ENCODE results near the gene ZNF616.

ZNF616 gene
- 6.6 to 28.2 (median 17.6) reads per million in 3 experiments for total RNA-seq

DNA sequence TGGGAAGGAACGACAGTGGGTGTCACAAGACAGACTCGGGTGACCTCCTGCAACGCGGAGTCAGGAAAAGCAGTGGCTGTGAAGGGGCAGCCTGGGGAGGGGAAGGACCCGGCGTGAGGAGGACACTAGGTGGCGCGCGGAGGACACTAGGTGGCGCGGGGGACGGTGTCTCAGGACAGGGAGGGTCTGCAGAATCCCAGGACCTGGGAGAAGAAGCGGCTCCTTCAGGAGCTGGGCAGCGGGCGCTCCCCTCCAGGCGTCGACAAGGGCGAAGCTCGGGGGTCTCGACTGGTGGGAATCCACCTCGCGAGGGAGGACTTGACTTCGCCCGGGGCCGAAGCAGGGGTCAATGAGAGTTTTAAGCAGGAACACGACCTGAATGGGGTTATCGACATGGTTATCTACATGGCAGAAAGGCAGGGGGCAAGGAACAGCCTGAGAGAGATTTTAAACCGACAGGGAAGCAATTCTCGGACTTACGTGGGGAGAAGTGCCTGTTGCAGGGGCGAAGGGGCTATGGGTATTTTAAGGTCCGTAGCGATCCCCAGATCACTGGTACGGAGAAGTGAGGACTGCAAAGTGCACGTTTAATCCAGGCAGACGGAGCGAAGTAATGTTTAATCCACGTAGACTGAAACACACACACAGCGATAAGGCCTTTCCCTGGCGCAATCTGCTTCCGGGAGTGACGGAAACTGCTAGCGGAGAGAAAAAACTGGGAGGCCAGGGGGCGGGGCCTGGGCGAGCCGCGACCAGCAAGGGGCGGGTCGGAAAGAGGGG, at the start of gene ZNF616:
Gene ZNF616, minus strand, starts transcription at position 687 of the 780 bp plus-strand sequence. CDS start 9,426 bp downstream, outside the sequence.
- peak; percentile 96 for DNase-seq

GRCh38 chr19:52188822-52189734, 49.3 kb upstream of the ZNF616 start:
- no peak for DNase-seq

GRCh38 chr19:52187407-52187806, 47.7 kb upstream of the ZNF616 start:
- no peak for DNase-seq

GRCh38 chr19:52176574-52176973, 36.8 kb upstream of the ZNF616 start:
- no peak for DNase-seq

DNA sequence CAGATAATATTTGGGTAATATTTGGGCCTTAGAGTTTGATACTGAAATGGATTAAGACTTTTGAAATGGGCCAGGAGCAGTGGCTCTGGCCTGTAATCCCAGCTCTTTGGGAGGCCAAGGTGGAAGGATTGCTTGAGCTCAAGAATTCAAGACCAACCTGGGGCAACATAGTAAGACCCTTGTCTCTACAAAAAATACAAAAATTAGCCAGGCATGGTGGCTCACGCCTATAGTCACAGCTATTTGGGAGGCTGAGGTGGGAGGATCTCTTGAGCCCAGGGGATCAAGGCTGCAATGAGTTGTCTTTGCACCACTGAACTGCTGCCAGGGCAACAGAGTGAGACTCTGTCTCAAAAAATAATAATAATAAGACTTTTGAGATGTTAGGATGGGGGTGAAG, 32.6 kb upstream of the ZNF616 start:
- DNase-seq: no peak

DNA sequence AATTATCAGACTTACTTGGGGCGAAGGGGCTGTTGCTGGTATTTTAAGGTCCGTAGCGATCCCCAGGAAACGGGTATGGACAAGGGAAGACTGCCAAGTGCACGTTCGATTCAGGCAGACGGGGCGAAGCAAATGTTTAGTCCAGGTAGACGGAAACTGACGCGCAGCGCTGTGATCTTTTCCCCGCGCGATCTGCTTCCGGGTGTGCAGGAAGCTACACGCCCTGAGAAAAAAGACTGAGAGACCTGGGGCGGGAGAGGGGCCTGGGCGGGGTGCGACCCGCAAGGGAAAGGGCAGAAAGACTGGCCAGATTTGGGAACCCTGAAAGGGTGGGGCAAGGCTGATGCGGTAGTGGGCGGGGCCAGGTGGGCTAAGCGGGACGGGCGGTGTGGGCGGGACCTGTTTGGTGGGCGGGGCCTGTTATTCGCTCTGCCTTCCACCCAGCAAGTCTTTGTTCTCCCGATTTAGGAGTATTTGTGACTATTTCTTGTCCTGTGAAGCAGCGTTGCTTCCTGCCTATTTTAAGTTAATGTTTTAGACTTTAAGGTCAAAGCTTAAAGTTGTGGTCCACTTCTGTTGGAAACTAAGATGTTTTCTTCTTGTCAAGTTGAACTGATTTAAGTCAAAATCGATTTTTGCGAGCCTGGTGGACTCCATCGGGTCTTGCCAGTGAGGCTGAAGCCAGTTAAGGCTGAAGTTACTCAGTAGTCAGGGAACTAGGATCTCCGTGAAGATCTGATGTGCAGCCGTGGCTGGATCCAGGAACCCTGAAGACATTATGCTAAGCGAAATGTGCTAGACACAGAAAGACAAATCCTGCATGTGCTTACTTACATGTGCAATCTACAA, 31.8 kb upstream of the ZNF616 start, which contains the start of gene ZNF836:
Gene ZNF836, minus strand, starts transcription at position 301 of the 849 bp plus-strand sequence. CDS start 3,549 bp downstream, outside the sequence.
- peak; percentile 91 for DNase-seq

DNA sequence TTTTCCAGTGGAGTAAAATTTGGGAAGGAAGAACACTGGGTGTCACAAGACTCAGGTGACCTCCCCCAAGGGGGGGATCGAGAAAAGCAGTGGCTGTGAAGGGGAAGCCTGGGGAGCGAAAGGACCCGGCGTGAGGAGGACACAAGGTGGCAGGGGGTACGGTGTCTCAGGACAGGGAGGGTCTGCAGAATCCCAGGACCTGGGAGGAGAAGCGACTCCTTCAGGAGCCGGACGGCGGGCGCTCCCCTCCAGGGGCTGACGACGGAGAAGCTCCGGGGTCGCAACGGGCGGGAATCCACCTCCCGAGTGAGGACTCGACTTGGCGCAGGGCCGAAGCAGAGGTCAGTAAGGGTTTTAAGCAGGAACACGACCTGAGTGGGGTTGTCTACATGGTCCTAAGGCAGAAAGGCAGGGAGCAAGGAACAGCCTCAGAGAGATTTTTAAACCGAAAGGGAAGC, 31.2 kb upstream of the ZNF616 start:
- DNase-seq: no peak

GRCh38 chr19:52170304-52170703, 30.6 kb upstream of the ZNF616 start:
- DNase-seq: no peak

- DNase-seq: no peak
Observed at GRCh38 chr19:52155596-52156359, 16.0 kb upstream of the ZNF616 start.

GRCh38 chr19:52148256-52148655, 8.5 kb upstream of the ZNF616 start:
- no peak for DNase-seq

GRCh38 chr19:52142001-52142595, 2.4 kb upstream of the ZNF616 start:
- no peak for DNase-seq

DNA sequence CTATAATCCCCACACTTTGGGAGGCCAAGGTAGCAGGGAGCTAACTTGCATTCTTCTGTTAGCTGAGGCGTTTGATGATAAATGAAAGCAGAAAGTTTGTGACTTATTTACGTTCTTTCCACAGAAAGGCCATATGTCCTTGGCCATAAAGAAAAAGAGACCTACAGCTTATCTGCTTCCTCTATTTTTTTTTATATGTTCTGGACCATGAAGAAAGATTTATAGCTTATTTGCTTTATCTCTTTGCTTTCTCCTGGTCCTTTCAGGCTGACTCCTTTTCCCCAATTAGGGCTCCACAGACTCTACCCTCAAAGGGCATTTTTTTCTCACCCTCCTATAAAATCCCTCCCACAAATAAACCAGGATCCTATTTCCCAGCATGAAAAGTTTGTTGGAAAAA, 1.5 kb upstream of the ZNF616 start:
- no peak for DNase-seq

GRCh38 chr19:52140032-52140710, 433 bp upstream of the ZNF616 start:
- DNase-seq: no peak

DNA sequence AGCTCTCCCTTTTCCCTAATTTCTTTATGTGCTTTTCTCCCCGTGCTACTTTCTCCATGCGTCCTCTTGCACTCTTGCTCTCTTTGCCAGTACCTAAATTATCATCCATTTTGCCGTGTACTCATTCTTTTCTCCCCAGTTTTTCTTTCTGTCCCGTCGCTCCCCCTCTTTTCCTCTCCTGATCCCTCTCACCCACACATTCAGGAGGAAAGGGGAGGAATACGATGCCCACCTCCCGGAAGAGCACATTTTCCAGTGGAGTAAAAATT, 821 bp downstream of the ZNF616 start:
- DNase-seq: no peak

DNA sequence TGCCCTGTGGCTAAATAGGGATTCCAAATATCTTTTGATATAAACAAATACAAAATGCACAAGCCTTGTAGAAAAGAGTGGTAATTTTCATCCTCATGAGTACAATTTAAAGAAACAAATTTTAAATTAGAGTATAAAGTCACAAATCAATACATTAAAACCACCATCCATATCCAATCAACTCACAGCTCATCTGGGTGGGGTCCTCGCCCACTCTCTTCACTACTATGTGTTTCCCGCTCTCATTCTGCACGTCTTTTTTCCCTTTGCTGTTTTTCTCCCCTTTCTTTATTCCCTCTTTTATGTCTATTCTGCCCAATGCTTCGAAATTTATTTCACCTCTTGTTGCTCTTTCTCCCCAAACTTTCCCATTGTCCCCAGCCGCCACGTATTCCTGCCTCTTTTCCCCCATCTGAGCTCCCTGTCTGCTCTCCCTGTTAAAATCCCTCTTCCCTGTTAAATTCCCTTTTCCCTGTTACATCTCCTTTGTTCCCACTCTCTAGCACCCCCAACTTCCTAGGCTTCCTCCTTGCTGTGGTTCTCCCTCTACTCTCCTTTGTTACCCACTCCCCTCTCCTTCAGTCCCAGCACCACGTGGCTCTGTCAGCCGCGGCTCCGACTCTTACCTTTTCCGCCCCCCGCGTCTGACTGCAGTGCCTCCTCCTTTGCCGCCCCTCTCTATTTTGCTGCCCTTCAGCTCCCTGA, 1.3 kb downstream of the ZNF616 start:
- DNase-seq: no peak

GRCh38 chr19:52120286-52120685, 19.5 kb downstream of the ZNF616 start:
- no peak for DNase-seq

- no peak for DNase-seq
Observed at GRCh38 chr19:52115526-52116053, 24.1 kb downstream of the ZNF616 start.

DNA sequence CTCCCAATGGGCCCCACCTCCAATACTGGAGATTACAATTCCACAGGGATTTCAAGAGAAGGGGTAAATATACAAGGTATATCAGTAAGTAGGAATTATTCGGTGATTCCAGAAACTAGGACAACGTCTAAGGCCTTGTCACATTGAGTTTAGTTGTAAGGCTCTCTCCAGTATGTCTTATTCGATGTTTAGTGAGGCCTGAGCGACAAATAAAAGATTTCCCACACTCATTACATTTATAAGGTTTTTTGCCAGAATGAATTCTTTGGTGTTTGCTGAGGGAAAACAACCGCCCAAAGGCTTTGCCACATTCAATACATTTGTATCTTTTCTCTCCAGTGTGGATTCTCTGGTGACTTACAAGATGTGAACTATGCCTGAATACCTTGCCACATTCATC, 25.0 kb downstream of the ZNF616 start:
- no peak for DNase-seq

DNA sequence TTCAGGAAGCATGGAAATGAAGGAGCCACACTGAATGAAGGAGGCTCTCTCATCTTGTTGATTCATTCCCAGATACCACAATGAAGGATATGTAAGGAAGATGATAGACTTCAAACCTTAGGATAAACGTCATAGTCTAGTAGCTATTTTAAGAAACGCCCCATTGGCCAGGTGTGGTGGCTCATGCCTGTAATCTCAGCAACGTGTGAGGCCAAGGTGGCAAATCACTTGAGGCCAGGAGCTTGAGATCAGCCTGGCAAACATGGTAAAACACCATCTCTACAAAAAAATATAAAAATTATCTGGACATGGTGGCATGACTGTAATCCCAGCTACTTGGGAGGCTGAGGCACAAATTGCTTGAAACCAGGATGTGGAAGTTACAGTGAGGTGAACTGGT, 27.1 kb downstream of the ZNF616 start:
- no peak for DNase-seq

DNA sequence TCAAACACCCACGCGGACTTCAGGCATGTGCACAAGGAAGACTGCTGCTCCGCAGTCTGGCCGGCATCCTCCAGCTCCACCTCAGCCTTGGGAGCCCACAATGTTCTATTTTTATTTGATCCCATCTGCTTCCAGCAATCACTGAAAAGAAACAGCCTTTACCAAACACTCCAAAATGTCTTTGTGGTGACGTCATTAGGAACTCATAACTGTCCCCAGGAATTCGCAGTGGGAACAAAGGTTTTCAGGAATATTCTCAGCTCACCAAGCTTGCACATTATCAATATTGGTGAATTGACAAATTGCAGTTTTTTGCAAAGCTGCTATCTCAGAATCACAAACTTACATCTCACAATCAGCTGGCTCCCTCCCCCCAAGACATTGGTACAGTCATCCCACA, 29.0 kb downstream of the ZNF616 start:
- no peak for DNase-seq

All from central memory CD4-positive, alpha-beta T cell (primary cell).